HG02840 (cell line): ENCODE measurements around the gene KRTAP5-6.

Experiments
- ATAC-seq: cut with Tn5 transposase; IDR thresholded peaks from one replicate; pipeline ENCODE4 v1.9.1; 2021; ENCODE audit warnings: mild to moderate bottlenecking, moderate library complexity, moderate number of reproducible peaks; ENCODE audit not compliant: unreplicated experiment, low FRiP score

KRTAP5-6 gene

GRCh38 chr11:1730059-1730629, 33.1 kb downstream of the KRTAP5-6 start:
- no peak for ATAC-seq

- no peak for ATAC-seq
Measured at GRCh38 chr11:1731451-1732059, 34.6 kb downstream of the KRTAP5-6 start.

- ATAC-seq: no peak
Measured at GRCh38 chr11:1732418-1733008, 35.5 kb downstream of the KRTAP5-6 start.

GRCh38 chr11:1733009-1733715, 36.2 kb downstream of the KRTAP5-6 start:
- ATAC-seq: no peak

GRCh38 chr11:1733716-1734640, 37.0 kb downstream of the KRTAP5-6 start:
- no peak for ATAC-seq

- no peak for ATAC-seq
Measured at GRCh38 chr11:1734641-1735081, 37.7 kb downstream of the KRTAP5-6 start.

- no peak for ATAC-seq
Measured at GRCh38 chr11:1735271-1735670, 38.3 kb downstream of the KRTAP5-6 start.

- no peak for ATAC-seq
Measured at GRCh38 chr11:1736447-1736992, 39.5 kb downstream of the KRTAP5-6 start.

GRCh38 chr11:1737080-1737757, 40.2 kb downstream of the KRTAP5-6 start:
- ATAC-seq: no peak

- no peak for ATAC-seq
Measured at GRCh38 chr11:1738380-1738779, 41.4 kb downstream of the KRTAP5-6 start.

- no peak for ATAC-seq
Measured at GRCh38 chr11:1739576-1739975, 42.6 kb downstream of the KRTAP5-6 start.

- no peak for ATAC-seq
Measured at GRCh38 chr11:1740786-1741530, 44.0 kb downstream of the KRTAP5-6 start.

- ATAC-seq: no peak
Measured at GRCh38 chr11:1741741-1742140, 44.7 kb downstream of the KRTAP5-6 start.

GRCh38 chr11:1742371-1742770, 45.4 kb downstream of the KRTAP5-6 start:
- no peak for ATAC-seq

GRCh38 chr11:1742869-1743584, 46.0 kb downstream of the KRTAP5-6 start:
- no peak for ATAC-seq

GRCh38 chr11:1743585-1744136, 46.7 kb downstream of the KRTAP5-6 start:
- no peak for ATAC-seq

GRCh38 chr11:1744137-1744886, 47.3 kb downstream of the KRTAP5-6 start:
- ATAC-seq: no peak
